Chondrocyte (in vitro differentiated cells): ENCODE data around the gene ERC1. TPM values are rescaled to one million over a fixed set of nuclear protein-coding genes. Genes with fewer than 3 reads are reported as not detected.

Source experiments
- DNase-seq: peaks from one replicate; pipeline ENCODE4 v3.0.0; 2021; ENCODE audit warnings: mixed read lengths, low spot score
- H3K27ac Mint-ChIP-seq: one replicate; pipeline ENCODE4 v1.8.0; 2021; ENCODE audit warnings: mild to moderate bottlenecking, moderate library complexity, mixed read lengths; ENCODE audit not compliant: unreplicated experiment
- H3K27me3 Mint-ChIP-seq: 2 replicates; pipeline ENCODE4 v1.8.0; 2021; ENCODE audit warnings: low read depth, mixed read lengths
- H3K36me3 Mint-ChIP-seq: 2 replicates; pipeline ENCODE4 v1.8.0; 2021; ENCODE audit warnings: low read depth, mixed read lengths
- H3K4me1 Mint-ChIP-seq: 2 replicates; pipeline ENCODE4 v1.8.0; 2021; ENCODE audit warnings: low read depth, mild to moderate bottlenecking, mixed read lengths
- H3K4me3 Mint-ChIP-seq: one replicate; pipeline ENCODE4 v1.8.0; 2021; ENCODE audit warnings: mild to moderate bottlenecking, moderate library complexity, mixed read lengths; ENCODE audit not compliant: unreplicated experiment
- H3K9me3 Mint-ChIP-seq: 2 replicates; pipeline ENCODE4 v1.8.0; 2021; ENCODE audit warnings: low read depth, mixed read lengths
- CTCF ChIP-seq: fragments of 200-600 bp; sonication (generic); IDR thresholded peaks from 2 replicates; pipeline ENCODE4 v1.5.0; 2021; ENCODE audit warnings: antibody characterized with exemption, mild to moderate bottlenecking, moderate library complexity
- total RNA-seq: library from RNA; stranded (reverse); gene quantifications from 3 replicates; pipeline ENCODE4 v1.2.1, GENCODE V29; 2021

Gene ERC1
- total RNA-seq, 1 donor from 2014 or later, result 79.3 TPM

GRCh38 chr12:1463073-1463905, 472.3 kb downstream of the ERC1 start:
- Mint-ChIP-seq H3K36me3 (peaks cover 11% of the 10 kb centered on the region), H3K27ac (peak overlapping the region; percentile 58), H3K27me3 (no peaks in the 10 kb centered on the region), H3K9me3 (peaks cover 6% of the 10 kb centered on the region), H3K4me3 (no peak overlapping the region), H3K4me1 (peaks cover 30% of the 10 kb centered on the region)
- no peak for DNase-seq
- TF ChIP-seq CTCF, result no peak

GRCh38 chr12:1464925-1465324, 473.9 kb downstream of the ERC1 start:
- H3K9me3 Mint-ChIP-seq, result peaks cover 6% of the 10 kb centered on the region
- TF ChIP-seq CTCF, result no peak
- H3K4me3 Mint-ChIP-seq, result no peak overlapping the region
- peaks cover 30% of the 10 kb centered on the region for H3K4me1 Mint-ChIP-seq
- no peak for DNase-seq
- H3K27ac Mint-ChIP-seq, result no peak overlapping the region
- no peaks in the 10 kb centered on the region for H3K27me3 Mint-ChIP-seq
- H3K36me3 Mint-ChIP-seq, result peaks cover 11% of the 10 kb centered on the region

- peaks cover 9% of the 10 kb centered on the region for H3K36me3 Mint-ChIP-seq
- H3K9me3 Mint-ChIP-seq, result no peaks in the 10 kb centered on the region
- no peaks in the 10 kb centered on the region for H3K27me3 Mint-ChIP-seq
- H3K4me1 Mint-ChIP-seq, result peaks cover 24% of the 10 kb centered on the region
- TF ChIP-seq CTCF, result no peak
- no peak overlapping the region for H3K27ac Mint-ChIP-seq
- no peak overlapping the region for H3K4me3 Mint-ChIP-seq
- no peak for DNase-seq
These were observed 475.0 kb downstream of the ERC1 start for GRCh38 chr12:1465990-1466389.

- peaks cover 9% of the 10 kb centered on the region for H3K36me3 Mint-ChIP-seq
- H3K27me3 Mint-ChIP-seq, result no peaks in the 10 kb centered on the region
- DNase-seq, result no peak
- H3K4me1 Mint-ChIP-seq, result peaks cover 22% of the 10 kb centered on the region
- no peak for TF ChIP-seq CTCF
- no peak overlapping the region for H3K4me3 Mint-ChIP-seq
- no peak overlapping the region for H3K27ac Mint-ChIP-seq
- no peaks in the 10 kb centered on the region for H3K9me3 Mint-ChIP-seq
These were observed 475.6 kb downstream of the ERC1 start for GRCh38 chr12:1466481-1467154.

- no peaks in the 10 kb centered on the region for H3K27me3 Mint-ChIP-seq
- H3K27ac Mint-ChIP-seq, result no peak overlapping the region
- DNase-seq, result no peak
- H3K9me3 Mint-ChIP-seq, result no peaks in the 10 kb centered on the region
- H3K4me1 Mint-ChIP-seq, result peaks cover 15% of the 10 kb centered on the region
- peaks cover 9% of the 10 kb centered on the region for H3K36me3 Mint-ChIP-seq
- H3K4me3 Mint-ChIP-seq, result no peak overlapping the region
- TF ChIP-seq CTCF, result no peak
These were observed 476.7 kb downstream of the ERC1 start for GRCh38 chr12:1467710-1468109.
